Thymus (tissue), 11 donors: ENCODE measurements around the gene RAP1A. TPM values are rescaled to one million over a fixed set of nuclear protein-coding genes. Genes with fewer than 3 reads are reported as not detected.
A peak's percentile ranks its signal among the peaks of the same experiment; 100 is the strongest.
"Not testable (repeated sequence)": the region's sequence is repeated elsewhere in the genome, so short reads cannot be mapped to it uniquely, and the experiment has no call there.

ENCODE experiments used
- DNase-seq, 9 donors: peaks; one replicate each; pipeline ENCODE4 v3.0.0-alpha.2; 2013; ENCODE audit warnings: low spot score in 9 of 9, low read depth in 6 of 9, missing footprints in 1 of 9
- H3K27ac ChIP-seq, 2 donors: one replicate each; pipeline ENCODE4 v1.5.1; 2013; ENCODE audit warnings: control low read depth in 1 of 2, low read depth in 1 of 2, low read length in 1 of 2, mild to moderate bottlenecking in 1 of 2, moderate library complexity in 1 of 2
- H3K27me3 ChIP-seq, 2 donors: one replicate each; pipeline ENCODE4 v1.5.1; 2013; ENCODE audit warnings: low read length in 1 of 2; ENCODE audit not compliant: control insufficient read depth in 2 of 2, insufficient read depth in 1 of 2
- H3K36me3 ChIP-seq, 2 donors: one replicate each; pipeline ENCODE4 v1.5.1; 2013; ENCODE audit warnings: low read length in 1 of 2, mild to moderate bottlenecking in 1 of 2, moderate library complexity in 1 of 2; ENCODE audit not compliant: control insufficient read depth in 2 of 2, insufficient read depth in 2 of 2
- H3K4me1 ChIP-seq, 2 donors: one replicate each; pipeline ENCODE4 v1.5.1; 2013; ENCODE audit warnings: low read length in 2 of 2; ENCODE audit not compliant: control insufficient read depth in 2 of 2, insufficient read depth in 2 of 2
- H3K4me3 ChIP-seq, 2 donors: one replicate each; pipeline ENCODE4 v1.5.1; 2013; ENCODE audit warnings: low read length in 2 of 2, control low read depth in 1 of 2, mild to moderate bottlenecking in 1 of 2
- H3K9me3 ChIP-seq, 2 donors: one replicate each; pipeline ENCODE4 v1.5.1; 2013; ENCODE audit warnings: low read length in 1 of 2, mild to moderate bottlenecking in 1 of 2; ENCODE audit not compliant: control insufficient read depth in 2 of 2, insufficient read depth in 1 of 2
- WGBS: extraction: QIAGEN DNeasy Blood & Tissue Kit; methylation state at CpG from one replicate; pipeline ENCODE4 v1.1.7; 2013; 5-methylcytosine and 5-hydroxymethylcytosine counted together
- polyA plus RNA-seq: library from polyadenylated mRNA; stranded (reverse); fragments of 200-250 nt; gene quantifications from one replicate; pipeline ENCODE4 v1.2.3, GENCODE V29; 2013
- total RNA-seq: library from RNA; stranded (reverse); fragments of 120-200 nt; gene quantifications from one replicate; pipeline ENCODE4 v1.2.4, GENCODE V29; 2013
- donor health status: healthy.

Gene RAP1A
- total and polyA plus RNA-seq, 2 donors, result 29.6 to 123 TPM

- H3K27ac ChIP-seq, DNase-seq, H3K4me3 ChIP-seq, H3K27me3 ChIP-seq, H3K4me1 ChIP-seq: not testable (repeated sequence)
- peaks cover 2 to 18% of the 10 kb centered on the region in 2 donors for H3K9me3 ChIP-seq
- peaks cover 8 to 17% of the 10 kb centered on the region in 2 donors for H3K36me3 ChIP-seq
- 98% methylated on average over 9 of the region's 9 CpGs for WGBS
Observed at GRCh38 chr1:111680212-111680800, 60.7 kb downstream of the RAP1A start.

DNA sequence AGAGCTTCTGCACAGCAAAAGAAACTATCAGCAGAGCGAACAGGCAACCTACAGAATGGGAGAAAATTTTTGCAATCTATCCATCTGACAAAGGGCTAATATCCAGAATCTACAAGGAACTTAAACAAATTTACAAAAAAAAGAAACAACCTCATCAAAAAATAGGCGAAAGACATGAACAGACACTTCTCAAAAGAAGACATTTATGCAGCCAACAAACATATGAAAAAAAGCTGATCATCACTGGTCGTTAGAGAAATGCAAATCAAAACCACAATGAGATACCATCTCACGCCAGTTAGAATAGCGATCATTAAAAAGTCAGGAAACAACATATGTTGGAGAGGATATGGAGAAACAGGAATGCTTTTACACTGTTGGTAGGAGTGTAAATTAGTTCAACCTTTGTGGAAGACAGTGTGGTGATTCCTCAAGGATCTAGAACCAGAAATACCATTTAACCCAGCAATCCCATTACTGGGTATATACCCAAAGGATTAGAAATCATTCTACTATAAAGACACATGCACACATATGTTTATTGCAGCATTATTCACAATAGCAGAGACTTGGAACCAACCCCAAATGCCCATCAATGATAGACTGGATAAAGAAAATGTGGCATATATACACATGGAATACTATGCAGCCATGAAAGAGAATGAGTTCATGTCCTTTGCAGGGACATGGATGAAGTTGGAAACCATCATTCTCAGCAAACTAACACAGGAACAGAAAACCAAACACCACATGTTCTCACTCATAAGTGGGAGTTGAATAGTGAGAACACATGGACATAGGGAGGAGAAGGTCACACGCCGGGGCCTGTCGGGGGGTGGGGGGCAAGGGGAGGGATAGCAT, 65.9 kb downstream of the RAP1A start:
- not testable (repeated sequence) for H3K9me3 ChIP-seq, H3K36me3 ChIP-seq, H3K4me1 ChIP-seq, DNase-seq, H3K27ac ChIP-seq, H3K27me3 ChIP-seq, H3K4me3 ChIP-seq
- 96% methylated on average over 8 of the region's 8 CpGs for WGBS

DNA sequence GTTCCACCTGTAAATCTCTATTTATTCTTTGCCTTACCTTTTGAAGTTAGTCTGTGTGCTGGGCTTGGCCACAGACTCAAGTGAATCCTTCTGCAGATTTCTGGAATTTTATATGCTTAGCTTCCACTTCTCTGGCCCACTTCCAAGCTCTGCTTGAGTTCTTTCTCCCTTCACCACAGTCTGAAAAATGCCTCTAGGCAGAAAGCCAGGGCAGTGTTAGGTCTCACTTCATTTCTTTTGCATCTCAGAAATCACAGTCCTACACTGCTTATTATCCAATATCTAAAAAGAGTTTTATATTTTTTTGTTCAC, 70.7 kb downstream of the RAP1A start:
- Histone ChIP-seq H3K4me3 (no peak overlapping the region), H3K9me3 (peaks cover 0 to 2% of the 10 kb centered on the region in 2 donors), H3K27ac (no peak overlapping the region), H3K27me3 (no peaks in the 10 kb centered on the region), H3K36me3 (peaks cover 2 to 17% of the 10 kb centered on the region in 2 donors), H3K4me1 (no peaks in the 10 kb centered on the region)
- peak in 3 of 9 donors; percentile 5 to 37 (median 7) for DNase-seq

DNA sequence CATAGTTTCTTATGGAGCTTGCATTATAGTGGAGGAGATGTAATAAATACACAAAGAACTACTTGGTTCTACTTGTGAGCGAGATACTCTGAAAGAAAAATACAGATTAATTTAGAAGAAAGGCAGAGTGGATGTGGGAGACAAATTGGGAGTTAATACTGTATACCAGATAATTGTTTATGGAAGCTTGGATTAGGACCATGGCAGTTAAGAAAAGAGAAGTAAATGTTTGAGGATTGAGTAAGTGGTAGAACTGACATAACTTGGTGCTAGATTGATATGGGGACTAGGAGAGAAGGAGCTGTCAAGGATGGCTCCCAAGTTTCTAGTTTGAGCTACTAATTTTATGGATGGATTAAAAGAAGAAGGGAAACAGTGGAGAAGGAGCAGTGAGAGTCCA, 72.3 kb downstream of the RAP1A start:
- H3K36me3 ChIP-seq, result peaks cover 2 to 17% of the 10 kb centered on the region in 2 donors

GRCh38 chr1:111695801-111696200, 76.2 kb downstream of the RAP1A start:
- Histone ChIP-seq H3K9me3 (no peaks in the 10 kb centered on the region), H3K4me1 (no peaks in the 10 kb centered on the region), H3K27ac (no peak overlapping the region), H3K27me3 (no peaks in the 10 kb centered on the region), H3K36me3 (peaks cover 10 to 41% of the 10 kb centered on the region in 2 donors), H3K4me3 (no peak overlapping the region)
- WGBS, result 92% methylated on average over 1 of the region's 1 CpG
- no peak for DNase-seq

More for the DNA sequence above, 72.3 kb downstream of the RAP1A start:
- Histone ChIP-seq H3K4me3 (no peak overlapping the region), H3K27me3 (no peaks in the 10 kb centered on the region), H3K27ac (no peak overlapping the region), H3K9me3 (peaks cover 0 to 2% of the 10 kb centered on the region in 2 donors), H3K4me1 (no peaks in the 10 kb centered on the region)
- 100% methylated on average over 1 of the region's 1 CpG for WGBS
- DNase-seq, result no peak

DNA sequence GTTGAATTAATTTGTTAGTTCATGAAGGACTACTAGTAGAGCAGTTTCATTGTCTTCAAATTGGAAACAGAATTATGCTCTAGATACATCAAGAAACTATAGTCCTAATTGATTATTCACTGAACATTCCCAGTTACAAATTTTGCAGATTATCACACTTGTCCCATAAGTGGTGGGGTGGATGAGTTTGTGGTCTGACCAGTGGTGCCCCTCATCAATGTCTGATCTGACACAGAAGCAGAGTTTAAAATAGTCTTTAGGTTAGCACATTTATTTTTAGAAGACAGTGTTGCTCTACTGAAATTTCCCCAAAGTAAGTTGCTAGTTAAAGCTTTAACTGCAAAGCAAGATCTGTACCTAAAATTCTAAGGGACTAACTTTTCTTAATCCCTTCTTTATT, 76.7 kb downstream of the RAP1A start:
- Histone ChIP-seq H3K4me3 (no peak overlapping the region), H3K9me3 (no peaks in the 10 kb centered on the region), H3K36me3 (peaks cover 14 to 46% of the 10 kb centered on the region in 2 donors), H3K27me3 (no peaks in the 10 kb centered on the region), H3K27ac (no peak overlapping the region), H3K4me1 (no peaks in the 10 kb centered on the region)
- no peak for DNase-seq

DNA sequence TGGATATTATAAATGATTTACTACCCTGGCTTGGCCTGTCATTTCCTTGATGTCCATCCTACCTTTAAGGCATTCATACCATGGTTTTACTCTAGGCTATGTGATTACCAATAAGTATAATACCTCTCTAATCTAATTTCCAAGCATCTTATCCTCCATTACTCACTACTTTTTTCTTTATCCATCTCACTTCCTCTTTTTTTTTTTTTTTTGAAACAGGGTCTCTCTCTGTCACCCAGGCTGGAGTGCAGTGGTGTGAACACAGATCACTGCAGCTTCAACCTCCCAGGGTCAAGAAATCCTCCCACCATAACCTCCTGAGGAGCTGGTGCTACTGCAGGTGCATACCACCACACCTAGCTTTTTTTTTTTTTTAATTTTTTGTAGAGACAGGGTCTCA, 79.7 kb downstream of the RAP1A start:
- no peaks in the 10 kb centered on the region for H3K27me3 ChIP-seq
- H3K27ac ChIP-seq, result no peak overlapping the region
- no peaks in the 10 kb centered on the region for H3K9me3 ChIP-seq
- H3K4me1 ChIP-seq, result no peaks in the 10 kb centered on the region
- DNase-seq, result no peak
- H3K4me3 ChIP-seq, result no peak overlapping the region
- H3K36me3 ChIP-seq, result peaks cover 19 to 47% of the 10 kb centered on the region in 2 donors

DNA sequence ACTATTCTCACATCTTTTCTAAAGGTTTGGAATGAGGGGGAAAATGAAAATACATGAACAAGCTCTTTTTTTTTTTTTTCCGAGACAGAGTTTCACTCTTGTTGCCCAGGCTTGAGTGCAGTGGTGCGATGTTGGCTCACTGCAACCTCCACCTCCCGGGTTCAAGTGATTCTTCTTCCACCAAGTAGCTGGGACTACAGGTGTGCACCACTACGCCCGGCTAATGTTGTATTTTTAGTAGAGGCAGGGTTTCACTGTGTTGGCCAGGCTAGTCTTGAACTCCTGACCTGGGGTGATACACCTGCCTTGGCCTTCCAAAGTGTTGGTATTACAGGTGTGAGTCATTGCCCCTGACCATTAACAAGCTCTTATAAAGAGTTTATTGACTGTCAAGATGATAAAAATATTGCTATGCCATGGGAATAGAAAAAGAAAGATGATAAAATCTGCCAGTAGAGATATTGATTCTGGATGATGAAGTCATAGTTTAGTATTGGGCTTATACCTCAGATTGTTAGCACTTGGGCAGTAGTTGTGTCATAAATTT, 83.0 kb downstream of the RAP1A start:
- no peak for DNase-seq

GRCh38 chr1:111704240-111704639, 84.7 kb downstream of the RAP1A start:
- 98% methylated on average over 2 of the region's 2 CpGs for WGBS

More for the DNA sequence above, 83.0 kb downstream of the RAP1A start:
- Histone ChIP-seq H3K27ac (no peak overlapping the region), H3K4me1 (no peaks in the 10 kb centered on the region), H3K9me3 (no peaks in the 10 kb centered on the region), H3K4me3 (no peak overlapping the region), H3K36me3 (peaks cover 28 to 65% of the 10 kb centered on the region in 2 donors), H3K27me3 (no peaks in the 10 kb centered on the region)
- WGBS, result 98% methylated on average over 5 of the region's 5 CpGs

More at GRCh38 chr1:111704240-111704639, 84.7 kb downstream of the RAP1A start:
- Histone ChIP-seq H3K27ac (no peak overlapping the region), H3K9me3 (no peaks in the 10 kb centered on the region), H3K4me1 (no peaks in the 10 kb centered on the region), H3K4me3 (no peak overlapping the region), H3K36me3 (peaks cover 25 to 64% of the 10 kb centered on the region in 2 donors), H3K27me3 (no peaks in the 10 kb centered on the region)
- DNase-seq, result no peak
